BE2C (cell line): ENCODE measurements around the gene LRRC7.

Source experiments
- DNase-seq: peaks from one replicate; pipeline ENCODE4 v3.0.0-alpha.2; 2020
- H3K27me3 ChIP-seq: fragments of 250-450 bp; sonication (Bioruptor Pico); 2 replicates; pipeline ENCODE4 v1.5.1; 2020; ENCODE audit warnings: mild to moderate bottlenecking
- H3K36me3 ChIP-seq: fragments of 250-450 bp; sonication (Bioruptor Pico); 2 replicates; pipeline ENCODE4 v1.5.1; 2020; ENCODE audit warnings: mild to moderate bottlenecking
- H3K4me1 ChIP-seq: fragments of 250-450 bp; sonication (Bioruptor Pico); 2 replicates; pipeline ENCODE4 v1.5.1; 2020
- H3K4me3 ChIP-seq: 2 replicates; pipeline ENCODE4 v1.5.1; 2011; ENCODE audit warnings: low read depth, low read length
- H3K9me3 ChIP-seq: fragments of 250-450 bp; sonication (Bioruptor Pico); 2 replicates; pipeline ENCODE4 v1.5.1; 2020
- CTCF ChIP-seq: IDR thresholded peaks from 2 replicates; pipeline ENCODE4 v1.5.1; 2012; ENCODE audit warnings: mild to moderate bottlenecking, low read depth, low read length

Gene LRRC7

DNA sequence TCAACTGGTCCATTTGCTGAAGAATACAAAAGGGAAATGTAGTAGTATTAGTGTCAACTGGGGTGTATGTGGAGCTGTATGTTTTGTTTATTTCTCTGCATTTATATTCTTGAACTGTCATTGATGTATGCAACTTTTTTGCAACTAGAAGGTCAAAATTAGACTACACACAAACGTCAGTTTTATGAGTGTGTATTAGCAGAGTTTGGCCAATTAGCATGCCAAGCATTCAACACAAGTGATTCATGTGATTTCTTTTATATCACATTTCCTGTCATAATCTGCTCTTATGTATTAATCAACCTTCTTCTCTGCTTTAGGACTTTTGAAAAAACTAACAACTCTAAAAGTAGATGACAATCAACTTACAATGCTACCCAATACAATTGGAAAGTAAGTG lies 426.5 kb downstream of the LRRC7 start:
- Histone ChIP-seq H3K4me3 (no peak overlapping the region), H3K4me1 (no peaks in the 10 kb centered on the region), H3K36me3 (no peaks in the 10 kb centered on the region), H3K9me3 (no peaks in the 10 kb centered on the region), H3K27me3 (no peaks in the 10 kb centered on the region)
- DNase-seq, result no peak
- no peak for TF ChIP-seq CTCF

DNA sequence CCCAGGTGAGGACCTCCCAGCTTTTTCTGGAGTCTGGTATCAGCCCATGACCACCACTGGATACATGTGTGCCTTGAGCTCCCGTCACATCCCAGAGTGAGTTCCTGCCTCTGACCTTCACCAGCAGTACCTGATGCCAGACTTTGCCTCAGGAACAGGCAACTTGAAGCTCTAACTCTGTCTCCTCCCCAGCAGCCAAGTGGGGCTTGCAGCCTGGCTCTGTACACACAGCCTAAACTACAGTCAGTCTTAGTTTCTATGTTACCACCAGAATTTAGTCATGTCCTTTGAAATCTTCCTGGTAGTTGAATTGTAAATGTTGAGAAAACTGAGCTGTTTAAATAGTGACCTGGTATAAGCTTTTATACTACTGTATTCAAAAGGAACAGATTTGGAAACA lies 431.1 kb downstream of the LRRC7 start:
- H3K4me1 ChIP-seq, result no peaks in the 10 kb centered on the region
- DNase-seq, result no peak
- no peak for TF ChIP-seq CTCF

GRCh38 chr1:70003211-70003908 lies 435.6 kb downstream of the LRRC7 start:
- H3K4me3 ChIP-seq, result no peak overlapping the region

More for the DNA sequence above, 431.1 kb downstream of the LRRC7 start:
- H3K4me3 ChIP-seq, result no peak overlapping the region
- H3K36me3 ChIP-seq, result no peaks in the 10 kb centered on the region
- H3K9me3 ChIP-seq, result no peaks in the 10 kb centered on the region
- H3K27me3 ChIP-seq, result no peaks in the 10 kb centered on the region

DNA sequence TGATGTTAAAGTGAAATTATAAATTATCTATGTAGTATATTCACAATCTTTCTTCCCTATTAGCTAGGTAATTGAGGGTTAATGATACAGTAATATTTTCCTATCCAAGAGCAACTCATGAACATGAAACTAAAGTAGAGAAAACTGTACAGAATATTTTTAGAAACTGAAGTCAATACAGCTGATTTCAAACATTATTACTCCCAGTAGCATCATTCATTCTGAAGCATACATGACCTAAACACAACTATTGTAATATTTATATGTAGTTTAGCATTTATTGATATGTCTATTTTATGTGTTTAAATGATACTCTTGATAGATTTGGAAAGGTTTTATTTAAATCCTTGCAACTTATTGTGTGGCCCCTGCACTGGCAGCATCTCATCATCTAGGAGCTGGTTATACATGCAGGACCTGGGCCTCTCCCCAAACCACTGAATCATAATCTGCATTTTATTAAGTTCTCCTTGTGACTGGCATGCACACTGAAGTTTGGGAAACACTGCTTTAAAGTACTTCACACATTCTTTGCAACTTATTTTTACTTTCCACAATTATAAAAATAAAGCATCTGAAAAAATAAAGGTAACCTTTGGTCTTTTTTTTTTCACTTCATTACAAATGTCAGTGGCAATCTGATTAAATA lies 437.8 kb downstream of the LRRC7 start:
- H3K36me3 ChIP-seq, result no peaks in the 10 kb centered on the region
- no peaks in the 10 kb centered on the region for H3K4me1 ChIP-seq
- no peak for DNase-seq
- no peak overlapping the region for H3K4me3 ChIP-seq
- H3K27me3 ChIP-seq, result no peaks in the 10 kb centered on the region
- no peak for TF ChIP-seq CTCF
- no peaks in the 10 kb centered on the region for H3K9me3 ChIP-seq

More at GRCh38 chr1:70003211-70003908, 435.6 kb downstream of the LRRC7 start:
- no peaks in the 10 kb centered on the region for H3K27me3 ChIP-seq
- no peak for DNase-seq
- no peak for TF ChIP-seq CTCF
- no peaks in the 10 kb centered on the region for H3K9me3 ChIP-seq
- H3K36me3 ChIP-seq, result no peaks in the 10 kb centered on the region
- no peaks in the 10 kb centered on the region for H3K4me1 ChIP-seq

- H3K27me3 ChIP-seq, result no peaks in the 10 kb centered on the region
- no peaks in the 10 kb centered on the region for H3K9me3 ChIP-seq
- H3K4me1 ChIP-seq, result no peaks in the 10 kb centered on the region
- no peak for DNase-seq
- no peak for TF ChIP-seq CTCF
- no peaks in the 10 kb centered on the region for H3K36me3 ChIP-seq
- no peak overlapping the region for H3K4me3 ChIP-seq
Measured at GRCh38 chr1:70008660-70009059, 440.9 kb downstream of the LRRC7 start.

DNA sequence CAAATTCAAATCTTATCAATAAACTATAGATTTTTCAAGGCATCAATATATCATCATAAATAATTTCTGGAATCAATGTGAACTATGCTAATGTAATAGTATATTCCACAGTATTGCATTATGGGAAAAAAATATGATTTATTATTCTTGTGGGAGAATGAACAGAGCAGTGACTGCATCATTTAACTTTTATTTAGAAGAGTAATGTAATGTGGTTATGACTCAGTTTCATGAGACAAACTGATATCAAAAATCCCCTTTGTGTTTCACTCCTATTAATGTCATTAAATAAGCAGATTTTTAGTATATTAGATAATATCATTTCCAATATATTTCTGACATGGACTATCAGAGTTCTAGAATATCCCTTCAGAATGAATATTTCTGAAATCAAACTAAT lies 450.0 kb downstream of the LRRC7 start:
- no peaks in the 10 kb centered on the region for H3K36me3 ChIP-seq
- H3K9me3 ChIP-seq, result no peaks in the 10 kb centered on the region
- H3K27me3 ChIP-seq, result no peaks in the 10 kb centered on the region
- H3K4me3 ChIP-seq, result no peak overlapping the region
- no peaks in the 10 kb centered on the region for H3K4me1 ChIP-seq
- DNase-seq, result no peak
- no peak for TF ChIP-seq CTCF
